ENCODE measurements around the gene PHYHD1.
A peak's percentile ranks its signal among the peaks of the same experiment; 100 is the strongest.

PHYHD1 gene

DNA sequence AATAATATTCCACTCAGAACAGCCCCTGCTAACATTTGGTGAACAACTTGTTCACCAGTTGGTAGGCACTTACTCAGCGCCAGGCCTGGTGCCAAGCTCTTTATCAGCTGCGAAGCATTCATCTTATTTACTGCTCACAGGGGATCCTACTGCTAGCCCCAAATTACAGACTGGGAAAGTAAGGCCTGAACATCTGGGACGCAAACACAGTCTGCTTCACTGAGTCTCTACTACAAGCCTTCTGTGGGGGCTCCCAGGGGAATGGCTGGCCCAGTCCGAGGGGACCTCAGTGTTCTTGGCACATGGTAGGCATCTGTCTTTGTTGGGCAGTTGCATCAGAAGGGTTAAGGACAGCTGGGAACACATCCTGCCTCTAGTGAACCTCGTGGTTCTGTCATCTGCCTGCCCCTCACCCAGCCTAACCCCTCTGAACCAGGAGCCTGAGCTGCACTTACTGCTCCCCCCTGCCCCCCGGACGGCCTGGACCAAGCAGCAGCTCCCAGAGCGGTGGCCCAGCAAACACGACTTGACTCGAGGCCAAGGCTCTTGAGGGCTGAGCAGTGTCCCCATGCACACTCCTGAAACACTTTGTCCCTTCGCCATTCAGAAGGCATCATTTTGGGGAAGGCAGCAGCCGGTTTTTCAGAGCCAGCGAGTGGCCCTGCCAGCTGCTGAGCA is at the start of gene PHYHD1:
TSS of gene PHYHD1 (plus strand) at position 602 of the 678 bp plus-strand sequence. CDS start 1,342 bp downstream, outside the sequence.
- DNase-seq = no peak

DNA sequence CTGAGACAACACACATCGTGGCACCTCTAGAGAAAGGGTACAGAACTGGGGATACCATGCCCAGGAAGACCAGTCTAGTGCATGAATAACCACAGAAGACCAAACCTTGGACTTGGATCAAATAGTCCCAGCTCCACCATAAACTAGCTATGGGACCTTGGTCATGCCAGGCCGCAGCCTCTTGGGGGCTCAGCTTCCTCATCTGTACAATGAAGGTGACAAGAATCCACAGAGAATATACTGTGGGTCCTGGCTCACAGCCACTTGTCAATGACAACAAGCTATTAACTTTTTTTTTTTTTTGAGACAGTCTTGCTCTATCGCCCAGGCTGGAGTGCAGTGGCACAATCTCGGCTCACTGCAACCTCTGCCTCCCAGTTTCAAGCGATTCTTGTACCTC is 42.9 kb upstream of the PHYHD1 start:
- no peak for DNase-seq

DNA sequence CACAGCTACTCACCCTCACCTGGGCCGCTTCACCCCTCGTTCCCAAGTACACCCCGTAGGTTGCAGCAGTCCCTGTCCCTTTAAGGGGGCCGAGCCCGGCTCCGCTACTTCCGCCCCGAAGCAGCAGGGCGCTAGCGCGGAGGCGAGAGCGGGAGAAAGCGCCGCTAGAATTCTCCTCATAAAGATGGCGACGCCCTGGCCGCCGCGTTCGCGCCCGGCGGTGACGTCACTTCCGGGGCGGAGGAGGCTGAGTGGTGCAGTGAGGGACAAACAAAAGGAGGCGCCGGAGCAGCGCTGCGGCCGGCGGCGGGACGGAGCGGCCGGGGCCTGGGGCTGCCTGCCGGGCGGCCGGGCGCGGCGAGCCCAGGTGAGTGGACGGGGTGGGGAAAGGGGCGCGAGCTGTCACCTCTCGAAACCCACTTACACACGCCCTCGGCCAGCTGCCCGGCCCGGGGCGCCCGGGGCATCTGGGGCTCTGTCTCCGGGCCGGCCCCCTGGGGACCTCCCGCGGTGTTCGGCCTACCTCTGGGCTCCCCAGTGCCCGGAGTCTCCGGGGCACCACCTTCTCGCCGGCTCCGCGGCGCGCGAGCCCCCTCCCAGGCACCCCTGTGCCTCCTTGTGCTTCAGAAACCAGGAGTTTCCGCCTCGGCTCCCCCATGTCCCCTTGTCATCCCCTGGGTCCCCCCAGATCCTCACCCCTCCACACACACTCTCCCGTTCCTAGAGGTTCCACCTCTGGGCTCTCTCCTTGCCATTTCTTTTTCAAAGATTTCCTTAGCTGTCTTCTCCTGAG is 38.7 kb upstream of the PHYHD1 start, which contains the start of the genes KYAT1 and LRRC8A:
TSS of gene KYAT1 (minus strand) at position 67 of the 793 bp plus-strand sequence. CDS start 36,545 bp downstream, outside the sequence.
TSS of gene LRRC8A (plus strand) at position 250 of the 793 bp plus-strand sequence. CDS start 25,032 bp downstream, outside the sequence.
- peak; percentile 97 for DNase-seq

DNA sequence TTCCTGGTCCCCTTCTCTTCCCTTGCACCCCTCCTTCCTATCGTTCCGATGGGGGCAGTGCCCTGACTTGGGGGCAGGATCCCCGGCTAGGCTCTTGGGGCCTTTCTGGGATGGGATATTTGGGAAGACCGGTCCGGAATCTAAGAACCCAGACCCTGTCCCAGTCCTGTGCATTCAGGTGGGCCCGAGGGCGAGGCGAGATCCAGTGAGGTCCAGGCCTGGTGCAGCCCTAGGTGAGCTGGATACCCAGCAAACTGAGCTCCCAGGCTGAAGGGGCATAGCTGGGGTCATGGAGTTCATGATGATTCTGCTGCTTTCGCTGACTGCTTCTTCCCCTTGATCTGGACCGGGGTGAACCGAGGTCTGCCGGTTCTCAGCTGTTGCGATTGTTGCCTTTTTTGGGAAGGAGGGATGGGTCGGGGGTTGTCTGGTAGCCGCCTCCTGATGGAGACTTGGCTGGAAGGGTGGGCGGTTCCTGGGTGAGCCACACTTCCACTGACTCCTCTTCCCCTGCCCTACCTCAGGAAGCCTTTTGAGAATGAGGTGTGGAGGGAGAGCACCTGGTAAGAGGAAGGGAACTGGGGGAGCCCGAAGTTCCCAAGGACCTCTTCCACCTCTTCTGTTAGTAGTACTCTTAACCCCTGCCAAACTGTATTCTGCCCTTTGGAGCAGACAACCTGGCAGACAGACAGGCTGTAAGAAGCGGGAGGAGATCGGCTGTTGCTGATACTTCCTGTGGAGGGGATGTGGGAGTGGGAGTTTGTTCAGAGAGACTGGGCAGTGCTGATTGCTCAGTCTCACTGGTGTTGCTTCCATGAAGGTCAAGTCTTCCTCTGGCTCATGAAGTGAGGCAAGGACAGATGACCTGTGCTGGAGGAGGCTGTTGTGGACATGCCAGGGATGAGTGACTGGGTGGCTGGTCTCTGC is 37.8 kb upstream of the PHYHD1 start:
- no peak for DNase-seq

DNA sequence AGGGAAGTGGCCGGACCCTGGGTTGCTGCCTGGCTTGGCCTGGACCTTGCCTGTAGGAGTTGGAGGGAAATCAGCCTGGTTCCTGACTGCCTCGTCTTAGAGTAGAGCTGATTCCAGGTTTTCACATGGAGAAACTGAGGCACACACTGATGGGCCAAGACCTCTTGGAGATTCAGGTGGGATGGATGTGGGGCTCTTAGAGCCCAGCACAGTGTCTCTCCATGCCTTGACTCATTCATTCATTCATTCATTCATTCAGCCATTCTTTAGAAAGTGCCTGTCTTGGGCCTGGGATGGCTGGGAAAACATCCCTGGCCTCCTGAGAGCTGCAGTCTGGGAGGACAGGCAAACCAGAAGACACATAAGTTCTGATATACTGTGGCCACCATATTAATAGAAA is 36.6 kb upstream of the PHYHD1 start:
- DNase-seq = no peak

DNA sequence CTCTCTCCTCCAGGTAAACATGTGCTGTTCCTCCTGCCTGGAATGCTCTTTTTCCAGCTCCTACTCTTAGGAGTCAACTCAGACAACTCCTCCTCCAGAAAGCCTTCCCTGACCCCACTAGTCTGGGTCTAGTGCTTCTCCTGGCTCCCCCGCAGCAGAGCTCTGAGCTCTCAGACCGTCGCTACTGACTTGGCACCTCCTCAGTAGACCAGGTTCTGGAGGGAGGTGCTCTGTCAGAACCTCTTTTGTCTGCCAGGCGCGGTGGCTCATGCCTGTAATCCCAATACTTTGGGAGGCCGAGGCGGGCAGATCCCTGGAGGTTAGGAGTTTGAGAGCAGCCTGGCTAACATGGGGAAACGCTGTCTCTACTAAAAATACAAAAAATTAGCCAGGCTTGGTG is 35.4 kb upstream of the PHYHD1 start:
- no peak for DNase-seq

DNA sequence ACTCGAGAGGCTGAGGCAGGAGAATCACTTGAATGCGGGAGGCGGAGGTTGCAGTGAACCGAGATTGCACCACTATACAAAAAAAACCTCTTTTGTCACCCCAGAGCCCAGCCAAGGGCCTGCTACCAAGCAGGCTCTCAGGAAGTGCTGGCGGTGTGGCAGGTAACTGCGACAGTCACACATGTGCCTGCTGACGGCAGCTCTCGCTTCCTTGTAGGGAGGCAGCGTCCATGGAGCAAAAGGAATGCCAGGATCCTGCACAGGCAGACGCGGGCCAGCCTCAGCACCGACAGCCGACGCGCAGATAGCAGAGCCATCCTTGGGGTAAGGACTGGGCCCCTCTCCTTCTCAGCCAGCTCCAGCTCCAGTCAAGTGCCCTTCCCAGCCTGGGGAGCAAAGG is 35.0 kb upstream of the PHYHD1 start:
- no peak for DNase-seq

DNA sequence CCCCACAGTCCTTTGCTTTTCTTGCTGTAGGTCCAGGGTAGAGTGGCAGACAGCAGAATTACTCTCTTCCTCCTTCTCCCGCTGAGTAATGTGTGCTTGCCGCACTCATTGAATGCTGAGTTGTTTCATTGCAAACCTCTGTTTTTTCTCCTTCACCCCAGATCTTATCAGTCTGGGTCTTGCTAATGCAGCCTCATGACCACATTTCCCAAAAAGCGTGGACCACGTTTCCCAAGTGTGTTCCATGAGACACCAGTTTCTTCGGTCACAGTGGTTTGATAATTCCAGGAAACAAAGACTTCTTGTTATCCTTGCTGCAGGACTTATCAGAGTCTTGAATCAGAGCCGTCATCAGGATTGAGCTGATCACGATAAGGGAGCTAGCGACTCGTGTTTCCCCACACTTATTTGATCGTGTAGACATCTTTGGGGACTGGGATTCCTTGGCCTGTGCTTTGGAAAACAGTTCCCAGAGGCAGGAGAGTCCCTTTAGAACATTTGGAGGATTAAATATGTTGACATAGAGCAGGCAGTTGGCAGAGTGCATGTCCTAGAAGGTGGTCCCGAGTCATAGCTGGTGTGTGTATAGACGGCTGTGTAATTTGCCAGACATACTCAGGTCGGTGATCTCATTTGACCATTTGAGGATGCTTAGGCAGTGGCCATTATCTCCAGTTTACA is 34.4 kb upstream of the PHYHD1 start:
- no peak for DNase-seq

DNA sequence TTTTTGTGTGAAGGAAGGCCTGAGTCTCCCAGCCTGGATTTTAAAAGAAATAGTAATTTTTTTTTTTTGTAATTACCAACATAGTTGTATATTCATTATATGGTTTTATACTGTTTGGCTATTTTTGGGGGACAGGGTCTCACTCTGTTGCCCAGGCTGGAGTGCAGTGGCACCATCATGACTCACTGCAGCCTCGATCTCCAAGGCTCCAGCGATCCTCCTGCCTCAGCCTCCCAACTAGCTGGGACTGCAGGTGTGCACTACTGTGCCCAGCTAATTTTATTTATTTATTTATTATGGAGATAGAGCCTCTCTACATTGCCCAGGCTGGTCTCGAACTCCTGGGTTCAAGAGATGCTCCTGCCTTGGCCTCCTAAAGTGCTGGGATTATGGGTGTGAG is 33.7 kb upstream of the PHYHD1 start:
- no peak for DNase-seq

DNA sequence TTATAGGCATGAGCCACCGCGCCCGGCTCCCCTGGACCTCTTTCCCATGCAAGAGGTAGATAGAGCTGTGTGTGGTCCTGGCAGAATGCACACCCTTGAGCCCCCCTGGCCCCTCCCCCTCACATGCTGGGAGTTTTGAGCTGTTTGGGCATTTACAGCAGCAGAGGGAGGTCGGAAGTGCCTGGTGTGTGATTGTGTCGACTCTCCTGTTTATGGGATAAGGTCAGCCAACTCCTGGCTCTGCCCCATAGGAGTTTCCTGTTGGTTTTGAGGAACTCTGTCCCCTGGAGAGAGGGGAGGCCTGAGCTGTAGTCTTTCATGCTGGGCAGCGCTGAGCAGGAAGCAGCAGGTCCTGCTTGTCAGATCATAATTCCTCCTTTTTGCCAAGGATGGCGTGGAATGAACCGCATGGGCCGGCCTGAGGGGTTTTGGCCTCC is 32.9 kb upstream of the PHYHD1 start:
- DNase-seq = no peak

DNA sequence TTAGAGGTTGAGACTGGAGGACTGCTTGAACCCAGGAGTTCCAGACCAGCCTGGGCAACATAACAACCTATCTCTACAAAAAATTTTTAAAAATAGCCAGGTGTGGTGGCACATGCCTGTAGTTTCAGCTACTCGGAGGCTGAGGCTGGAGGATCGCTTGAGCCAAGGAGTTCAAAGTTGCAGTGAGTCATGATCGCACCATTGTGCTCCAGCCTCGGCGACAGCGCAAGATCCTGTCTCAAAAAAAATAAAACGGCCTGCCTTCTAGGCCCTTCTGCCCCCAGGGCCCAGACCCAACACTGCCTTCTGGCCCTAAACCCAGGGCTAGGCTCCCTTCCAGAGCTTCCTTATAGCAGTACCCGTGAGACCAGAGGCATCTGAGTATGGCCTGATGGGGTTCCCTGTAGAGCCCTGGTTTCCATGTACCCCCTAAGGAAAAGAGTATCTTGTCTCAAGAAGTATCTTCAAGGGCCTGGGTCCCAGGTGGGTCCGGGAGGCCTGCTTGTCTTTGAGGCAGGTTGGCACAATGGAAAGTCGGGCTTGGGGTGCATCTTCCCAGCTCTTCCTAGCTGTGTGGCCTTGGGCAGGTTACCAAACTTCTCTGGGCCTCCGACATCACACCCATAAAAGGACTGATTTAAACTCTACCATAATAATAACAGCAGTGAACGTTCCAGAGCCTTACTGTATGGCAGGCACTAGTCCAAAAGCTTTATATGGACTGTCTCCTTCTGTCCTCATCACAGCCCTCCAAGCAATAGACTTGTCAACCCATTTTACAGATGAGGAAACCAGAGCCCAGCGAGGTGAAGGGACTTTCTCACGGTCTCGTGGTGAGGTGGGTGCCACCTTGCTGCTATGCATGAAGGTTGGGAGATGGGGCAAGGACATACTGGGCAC is 29.2 kb upstream of the PHYHD1 start:
- no peak for DNase-seq

DNA sequence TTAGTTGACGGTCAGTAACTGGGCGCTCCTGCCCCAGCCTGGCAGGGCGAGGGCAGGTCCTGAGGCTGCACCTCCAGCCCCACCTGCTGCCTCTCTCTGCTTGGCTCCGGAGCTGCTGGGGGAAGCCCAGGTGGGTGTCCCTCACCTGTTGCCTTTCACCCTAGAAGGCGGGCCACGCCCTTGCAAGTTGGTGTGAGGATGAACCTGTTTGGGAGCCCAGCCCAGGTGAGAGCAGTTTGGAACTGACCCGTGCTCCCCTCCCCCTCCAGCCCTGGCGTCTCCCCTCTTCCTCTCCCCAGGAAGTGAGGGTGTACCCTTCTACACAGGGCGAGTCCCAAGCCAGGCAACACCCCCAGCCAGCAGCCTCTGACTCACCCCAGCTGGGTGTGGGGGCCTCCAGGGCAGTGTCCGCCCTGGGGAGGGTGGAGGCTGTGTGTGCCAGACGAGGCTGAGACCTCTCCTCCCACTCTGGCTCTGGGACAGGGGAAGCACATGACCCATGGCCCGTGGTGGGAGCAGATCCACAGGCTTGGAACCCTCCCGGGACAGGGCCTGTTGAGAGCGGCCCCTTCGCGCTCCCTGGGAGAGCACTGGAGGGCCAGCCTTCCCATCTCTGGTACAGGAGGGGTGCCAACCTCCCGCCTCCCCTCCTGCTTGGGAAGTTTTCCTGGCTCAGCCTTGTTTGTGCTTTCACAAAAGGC is 28.4 kb upstream of the PHYHD1 start:
- DNase-seq = no peak

DNA sequence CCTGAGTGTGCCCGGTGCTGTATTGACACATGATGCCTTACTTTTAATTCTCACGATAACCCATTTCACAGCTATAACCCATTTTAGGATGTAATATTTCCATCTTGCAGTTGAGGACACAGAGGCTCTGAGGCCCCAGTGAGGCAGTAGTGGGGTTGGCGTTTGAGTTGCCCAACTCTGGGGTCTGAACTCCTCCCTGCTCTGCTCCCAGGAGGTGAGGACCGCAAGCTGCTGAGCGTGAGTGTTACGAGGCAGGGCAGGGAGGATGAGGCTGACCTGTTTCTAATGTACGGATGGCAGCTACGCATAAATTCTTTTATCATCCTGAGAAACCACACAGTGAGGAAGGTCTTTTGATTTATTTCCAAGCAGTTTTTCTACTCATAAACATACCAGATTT is 27.4 kb upstream of the PHYHD1 start:
- no peak for DNase-seq

DNA sequence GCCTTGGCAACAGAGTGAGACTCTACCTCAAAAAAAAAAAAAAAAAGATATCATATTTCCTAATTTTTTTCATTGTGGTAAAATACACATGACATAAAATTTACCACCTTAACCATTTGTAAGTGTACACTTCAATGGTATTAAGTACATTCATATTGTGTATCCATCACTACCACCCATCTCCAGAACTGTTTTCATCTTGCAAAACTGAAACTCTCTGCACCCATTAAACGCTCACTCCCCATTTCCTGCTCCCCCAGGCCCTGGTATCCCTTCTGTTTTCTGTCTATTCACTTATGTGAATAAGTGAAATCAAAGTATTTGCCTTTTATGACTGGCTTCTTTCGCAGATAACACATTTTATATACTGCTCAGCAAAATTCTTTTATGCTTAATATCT is 26.0 kb upstream of the PHYHD1 start:
- DNase-seq = no peak

DNA sequence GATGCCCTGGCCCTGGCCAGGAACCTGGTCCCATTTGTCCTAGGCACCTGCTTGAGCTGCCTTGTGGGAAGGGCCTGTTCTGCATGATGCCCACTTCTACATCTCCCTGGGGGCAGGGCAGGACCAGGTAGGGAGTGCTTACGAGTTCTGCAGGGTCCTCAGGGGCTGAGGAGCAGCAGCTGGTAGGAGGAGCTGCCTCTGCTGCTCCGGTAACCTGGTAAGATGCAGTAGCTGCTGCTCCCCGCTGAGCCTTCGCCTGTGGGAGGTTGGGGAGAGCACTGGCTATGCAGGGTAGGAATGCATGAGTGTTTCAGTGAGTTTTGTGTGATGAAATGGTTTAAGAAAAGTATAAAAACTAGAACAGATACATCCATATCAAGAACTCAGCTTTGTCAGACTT is 25.2 kb upstream of the PHYHD1 start:
- no peak for DNase-seq

DNA sequence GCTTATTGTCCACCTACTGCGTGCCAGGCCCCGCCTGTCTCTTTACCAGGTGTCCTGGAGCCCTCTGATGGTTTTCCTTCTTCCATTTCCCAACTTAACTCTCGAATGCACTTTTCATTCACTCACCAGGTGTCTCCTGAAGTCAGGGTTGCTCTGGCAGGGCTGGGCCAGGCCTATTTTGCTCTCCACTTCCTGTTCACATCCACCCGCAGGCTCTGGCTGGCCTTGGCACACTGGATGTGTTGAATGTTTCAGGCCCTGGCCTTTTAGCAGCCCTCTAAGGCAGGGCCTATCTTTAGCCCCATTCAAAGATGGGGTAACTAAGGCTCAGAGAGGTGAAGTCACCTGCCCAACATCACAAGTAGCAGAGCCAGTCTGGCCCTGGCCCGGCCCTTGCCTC is 22.4 kb upstream of the PHYHD1 start:
- DNase-seq = no peak

DNA sequence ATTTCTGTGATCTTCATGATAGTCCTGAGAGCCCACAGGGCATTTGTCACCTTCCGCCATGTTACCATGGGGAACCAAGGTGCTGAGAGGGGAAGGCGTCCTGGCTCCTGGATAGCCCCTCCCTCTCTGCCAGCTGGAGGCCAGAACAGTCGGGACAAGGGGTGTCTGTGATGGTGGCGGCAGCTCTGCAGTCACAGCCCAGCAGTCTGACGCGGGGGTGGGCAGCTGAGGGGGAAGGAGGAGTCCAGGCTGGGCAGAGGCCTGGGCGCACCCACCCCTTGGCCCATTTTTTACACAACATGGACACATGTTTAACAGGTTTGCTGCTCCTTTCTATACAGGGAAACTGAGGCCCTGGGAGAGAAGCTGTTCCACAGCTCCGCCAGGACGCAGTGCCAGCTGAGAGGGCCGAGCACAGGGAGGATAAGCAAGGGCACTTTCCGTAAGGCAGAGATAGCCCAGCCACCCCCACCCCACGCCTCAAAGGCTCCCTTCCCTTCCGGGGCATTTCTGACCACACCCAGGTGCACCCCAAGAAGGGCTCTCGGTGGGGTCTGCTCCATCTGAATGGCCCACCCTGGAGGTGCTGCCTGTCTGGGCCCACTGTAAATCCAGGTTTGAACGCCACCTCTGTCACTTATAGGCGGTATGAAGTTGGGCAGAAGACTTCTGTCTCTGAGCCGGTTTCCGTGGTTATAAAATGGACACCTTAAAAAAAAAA is 21.8 kb upstream of the PHYHD1 start:
- no peak for DNase-seq

DNA sequence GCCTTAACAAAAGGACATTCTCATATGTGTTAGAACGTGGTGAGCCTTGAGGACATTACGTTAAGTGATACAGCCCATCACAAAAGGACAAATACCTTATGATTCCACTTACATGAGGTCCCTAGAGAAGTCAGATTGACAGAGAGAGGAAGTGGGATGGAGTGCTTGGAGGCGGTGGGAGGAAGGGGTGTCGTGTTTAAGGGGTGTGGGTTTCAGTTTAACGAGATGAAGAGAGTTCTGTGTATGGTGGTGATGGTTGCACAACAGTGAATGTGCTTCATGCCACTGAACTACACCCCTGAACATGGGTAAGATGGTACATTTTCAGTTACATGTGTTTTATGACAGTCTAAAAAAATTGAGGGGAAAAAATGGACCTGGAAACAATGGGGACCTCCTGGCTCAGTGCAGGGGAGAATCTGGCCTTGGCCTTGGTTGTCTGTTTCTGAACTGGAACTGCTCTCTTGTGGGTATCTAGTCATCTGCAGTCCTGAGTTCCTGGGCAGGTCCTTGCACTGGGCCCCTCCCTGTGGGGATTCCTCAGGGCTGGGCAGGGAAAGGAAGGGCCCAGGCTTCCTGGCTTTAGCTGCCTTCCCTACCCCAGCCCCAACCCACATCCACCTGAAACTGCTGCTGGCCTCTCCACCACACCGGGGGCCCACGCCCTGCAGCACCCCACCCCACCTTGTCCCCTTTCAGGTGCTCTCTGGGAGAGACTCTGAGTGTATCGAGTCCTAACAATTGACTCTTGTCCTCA is 21.0 kb upstream of the PHYHD1 start:
- no peak for DNase-seq

DNA sequence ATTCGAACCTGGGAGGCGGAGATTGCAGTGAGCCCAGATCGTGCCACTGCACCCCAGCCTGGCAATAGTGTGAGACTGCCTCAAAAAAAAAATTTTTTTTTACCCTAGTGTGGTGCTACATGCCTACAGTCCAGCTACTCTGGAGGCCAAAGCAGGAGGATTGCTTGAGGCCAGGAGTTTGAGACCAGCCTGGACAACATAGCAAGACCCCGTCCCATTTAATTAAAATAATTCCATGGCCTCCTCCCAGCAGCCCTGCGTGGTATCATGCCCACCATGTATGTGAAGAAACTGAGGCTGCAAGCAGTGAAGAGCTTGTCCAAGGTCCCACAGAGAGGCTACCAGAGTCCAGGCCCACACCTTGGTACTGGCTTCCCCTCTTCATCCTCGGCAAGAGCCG is 19.4 kb upstream of the PHYHD1 start:
- DNase-seq = no peak

All from activated T-cell treated with anti-CD3 and anti-CD28 coated beads for 4 hours (primary cell).